Lung (tissue), 12 donors: ENCODE measurements around the gene ANKRD31. TPM values are rescaled to one million over a fixed set of nuclear protein-coding genes. Genes with fewer than 3 reads are reported as not detected.
A peak's percentile ranks its signal among the peaks of the same experiment; 100 is the strongest.
"Not testable (repeated sequence)": the region's sequence is repeated elsewhere in the genome, so short reads cannot be mapped to it uniquely, and the experiment has no call there.

Experiments used
- ATAC-seq: fragments of 200-7000 bp; cut with Tn5 transposase; one replicate; pipeline ENCODE4 v1.9.1; 2020; ENCODE audit warnings: moderate number of reproducible peaks; ENCODE audit not compliant: insufficient read depth, low FRiP score
- DNase-seq, 3 donors: peaks; one replicate each; pipeline ENCODE4 v3.0.0-alpha.2; 2013 to 2017
- H3K27ac ChIP-seq, 2 donors: one replicate each; pipeline ENCODE4 v1.5.1; 2013; ENCODE audit warnings: mild to moderate bottlenecking in 2 of 2, moderate library complexity in 2 of 2, control low read depth in 1 of 2, inconsistent platforms in 1 of 2, low read depth in 1 of 2, low read length in 1 of 2
- H3K27me3 ChIP-seq, 3 donors: one replicate each; pipeline ENCODE4 v1.5.1; 2013; ENCODE audit warnings: low read length in 2 of 3; ENCODE audit not compliant: control insufficient read depth in 3 of 3, insufficient read depth in 3 of 3
- H3K36me3 ChIP-seq, 4 donors: one replicate each; pipeline ENCODE4 v1.5.1; 2013; ENCODE audit warnings: low read length in 4 of 4, mild to moderate bottlenecking in 1 of 4, moderate library complexity in 1 of 4; ENCODE audit not compliant: control insufficient read depth in 4 of 4, insufficient read depth in 4 of 4
- H3K4me1 ChIP-seq, 5 donors: one replicate each; pipeline ENCODE4 v1.5.1; 2013; ENCODE audit warnings: low read length in 5 of 5, mild to moderate bottlenecking in 2 of 5, moderate library complexity in 1 of 5; ENCODE audit not compliant: control insufficient read depth in 5 of 5, insufficient read depth in 5 of 5
- H3K4me3 ChIP-seq: one replicate; pipeline ENCODE4 v1.5.1; 2013; ENCODE audit warnings: mild to moderate bottlenecking, control low read depth, moderate library complexity
- H3K9ac ChIP-seq, 2 donors: one replicate each; pipeline ENCODE4 v1.5.1; 2013; ENCODE audit warnings: low read length in 2 of 2, control low read depth in 1 of 2; ENCODE audit not compliant: insufficient read depth in 1 of 2
- H3K9me3 ChIP-seq, 4 donors: one replicate each; pipeline ENCODE4 v1.5.1; 2013; ENCODE audit warnings: low read length in 3 of 4, mild to moderate bottlenecking in 1 of 4, moderate library complexity in 1 of 4; ENCODE audit not compliant: control insufficient read depth in 4 of 4, insufficient read depth in 3 of 4
- WGBS, 2 donors: extraction: QIAGEN DNeasy Blood & Tissue Kit; methylation state at CpG; one replicate each; pipeline ENCODE4 v1.1.7; 2013; 5-methylcytosine and 5-hydroxymethylcytosine counted together
- polyA plus RNA-seq, 2 donors: library from polyadenylated mRNA; stranded (reverse); fragments of 200-250 nt; gene quantifications; one replicate each; pipeline ENCODE4 v1.2.1, GENCODE V29; 2013
- total RNA-seq, 2 donors: library from RNA; depleted of rRNA in 1 of 2; stranded (reverse); fragments of >200 nt in 1 of 2; gene quantifications; one replicate each; pipeline ENCODE4 v1.2.1, GENCODE V29; 2014 to 2021
- TF ChIP-seq, protein P1 (sequence below): IDR thresholded peaks from 2 replicates; pipeline ENCODE4 v1.5.1; 2012; ENCODE audit warnings: mild to moderate bottlenecking; ENCODE audit errors: control extremely low read depth, extremely low read depth
- donor health status: control.
- donor health status: control.
- donor health status: Bipolar disorder and iron deficiency.
- donor health status: healthy.
- donor health status: DM: yes; HTN: yes; CAD: no.

ANKRD31 gene
- total and polyA plus RNA-seq, 4 donors: 0.06 to 0.51 (median 0.16) TPM

DNA sequence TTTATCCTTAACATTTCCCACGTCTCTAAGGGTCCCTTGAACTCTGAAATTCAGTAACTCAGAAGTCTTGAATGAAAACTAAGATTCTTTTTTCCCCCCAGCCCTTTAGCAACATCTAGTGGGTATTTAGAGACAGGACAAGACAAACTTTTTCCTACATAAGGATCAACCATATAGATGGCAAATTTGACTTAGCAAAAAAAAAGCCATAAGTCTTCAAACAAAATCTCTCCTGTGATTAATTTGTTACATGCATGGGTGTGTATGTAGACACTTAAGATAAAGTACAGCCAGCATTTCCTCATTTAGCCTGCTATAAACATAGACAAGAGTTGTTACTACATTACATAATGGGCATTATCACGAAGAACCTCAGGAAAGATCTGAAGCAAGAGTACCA lies 29.1 kb upstream of the ANKRD31 start:
- H3K27me3 ChIP-seq: no peaks in the 10 kb centered on the region
- H3K36me3 ChIP-seq: no peaks in the 10 kb centered on the region
- peak in 2 of 3 donors; percentile 44 to 50 for DNase-seq
- no peak overlapping the region for H3K27ac ChIP-seq
- ATAC-seq: no peak
- no peaks in the 10 kb centered on the region for H3K9me3 ChIP-seq
- H3K4me3 ChIP-seq: no peak overlapping the region
- TF ChIP-seq, protein P1, sequence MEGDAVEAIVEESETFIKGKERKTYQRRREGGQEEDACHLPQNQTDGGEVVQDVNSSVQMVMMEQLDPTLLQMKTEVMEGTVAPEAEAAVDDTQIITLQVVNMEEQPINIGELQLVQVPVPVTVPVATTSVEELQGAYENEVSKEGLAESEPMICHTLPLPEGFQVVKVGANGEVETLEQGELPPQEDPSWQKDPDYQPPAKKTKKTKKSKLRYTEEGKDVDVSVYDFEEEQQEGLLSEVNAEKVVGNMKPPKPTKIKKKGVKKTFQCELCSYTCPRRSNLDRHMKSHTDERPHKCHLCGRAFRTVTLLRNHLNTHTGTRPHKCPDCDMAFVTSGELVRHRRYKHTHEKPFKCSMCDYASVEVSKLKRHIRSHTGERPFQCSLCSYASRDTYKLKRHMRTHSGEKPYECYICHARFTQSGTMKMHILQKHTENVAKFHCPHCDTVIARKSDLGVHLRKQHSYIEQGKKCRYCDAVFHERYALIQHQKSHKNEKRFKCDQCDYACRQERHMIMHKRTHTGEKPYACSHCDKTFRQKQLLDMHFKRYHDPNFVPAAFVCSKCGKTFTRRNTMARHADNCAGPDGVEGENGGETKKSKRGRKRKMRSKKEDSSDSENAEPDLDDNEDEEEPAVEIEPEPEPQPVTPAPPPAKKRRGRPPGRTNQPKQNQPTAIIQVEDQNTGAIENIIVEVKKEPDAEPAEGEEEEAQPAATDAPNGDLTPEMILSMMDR: no peak
- WGBS, 2 donors: 17 to 25% methylated on average over 2 of the region's 2 CpGs
- no peaks in the 10 kb centered on the region for H3K4me1 ChIP-seq
- H3K9ac ChIP-seq: no peak overlapping the region

DNA sequence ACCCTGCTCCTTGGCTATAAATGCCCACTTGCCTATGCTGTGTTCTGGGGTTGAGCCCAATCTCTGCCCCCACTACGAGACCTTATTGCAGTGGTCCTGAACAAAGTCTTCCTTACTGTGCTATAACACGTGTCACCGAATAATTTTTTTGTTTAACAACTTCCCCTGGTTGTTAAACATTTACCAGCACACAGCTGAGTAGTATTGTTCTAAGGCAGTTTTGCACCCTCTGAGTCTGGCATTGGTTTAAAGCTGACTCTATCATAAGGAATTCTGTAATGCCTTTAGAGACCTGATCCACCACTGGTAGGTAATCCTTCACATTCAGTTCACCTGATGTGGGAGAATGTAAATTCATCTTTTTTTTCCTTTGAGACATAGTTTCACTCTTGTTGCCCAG lies 25.6 kb upstream of the ANKRD31 start:
- H3K4me1 ChIP-seq: no peaks in the 10 kb centered on the region
- H3K4me3 ChIP-seq: no peak overlapping the region
- TF ChIP-seq, protein P1: no peak
- WGBS, 2 donors: 65 to 79% methylated on average over 3 of the region's 3 CpGs
- no peak overlapping the region for H3K9ac ChIP-seq
- H3K27ac ChIP-seq: no peak overlapping the region
- DNase-seq (peak in 1 of 3 donors; percentile 14), ATAC-seq (no peak)
- no peaks in the 10 kb centered on the region for H3K9me3 ChIP-seq
- no peaks in the 10 kb centered on the region for H3K27me3 ChIP-seq
- H3K36me3 ChIP-seq: no peaks in the 10 kb centered on the region

DNA sequence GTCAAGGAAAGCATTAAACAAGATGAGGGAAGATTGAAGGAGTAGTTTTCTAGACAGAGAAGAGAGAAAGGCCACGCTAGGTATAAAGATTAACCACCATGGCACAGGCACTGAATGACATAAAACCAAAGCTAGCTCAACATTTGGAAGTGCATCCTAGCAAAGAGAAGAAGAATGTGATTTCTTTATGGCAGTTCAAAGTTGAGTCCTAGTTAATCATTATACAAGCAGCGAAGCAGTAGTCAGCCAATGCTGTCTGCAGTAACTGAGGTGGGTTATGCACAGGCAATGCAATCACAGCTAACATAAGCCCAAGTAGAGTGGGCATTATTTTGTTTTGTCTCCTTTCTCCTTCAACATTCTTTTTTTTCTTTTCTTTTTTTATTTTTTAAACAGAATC lies 24.0 kb upstream of the ANKRD31 start:
- no peaks in the 10 kb centered on the region for H3K4me1 ChIP-seq
- no peak overlapping the region for H3K27ac ChIP-seq
- H3K27me3 ChIP-seq: no peaks in the 10 kb centered on the region
- H3K9me3 ChIP-seq: peaks cover 0 to 2% (median 0%) of the 10 kb centered on the region in 4 donors
- no peak overlapping the region for H3K9ac ChIP-seq
- H3K36me3 ChIP-seq: no peaks in the 10 kb centered on the region
- no peak for ATAC-seq
- no peak for DNase-seq
- TF ChIP-seq, protein P1: no peak
- H3K4me3 ChIP-seq: no peak overlapping the region
- 92 to 95% methylated on average over 2 of the region's 2 CpGs for WGBS, 2 donors

DNA sequence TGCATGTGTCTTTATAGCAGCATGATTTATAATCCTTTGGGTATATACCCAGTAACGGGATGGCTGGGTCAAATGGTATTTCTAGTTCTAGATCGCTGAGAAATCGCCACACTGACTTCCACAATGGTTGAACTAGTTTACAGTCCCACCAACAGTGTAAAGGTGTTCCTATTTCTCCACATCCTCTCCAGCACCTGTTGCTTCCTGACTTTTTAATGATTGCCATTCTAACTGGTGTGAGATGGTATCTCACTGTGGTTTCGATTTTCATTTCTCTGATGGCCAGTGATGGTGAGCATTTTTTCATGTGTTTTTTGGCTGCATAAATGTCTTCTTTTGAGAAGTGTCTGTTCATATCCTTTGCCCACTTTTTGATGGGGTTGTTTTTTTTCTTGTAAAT lies 13.8 kb upstream of the ANKRD31 start:
- H3K9ac ChIP-seq, H3K27ac ChIP-seq, DNase-seq, H3K36me3 ChIP-seq, ATAC-seq, H3K4me3 ChIP-seq, H3K27me3 ChIP-seq, H3K4me1 ChIP-seq, H3K9me3 ChIP-seq: not testable (repeated sequence)
- WGBS, 2 donors: 86 to 90% methylated on average over 4 of the region's 4 CpGs
